DND-41 (cell line): Measurements from ENCODE around the gene MAD2L2.

Source experiments
- ATAC-seq: fragments of 200-7000 bp; cut with Tn5 transposase; 3 replicates; pipeline ENCODE4 v1.9.1; 2021; ENCODE audit warnings: low read depth; ENCODE audit not compliant: insufficient read depth
- DNase-seq: peaks from one replicate; pipeline ENCODE4 v3.0.0-alpha.2; 2020
- H2AFZ ChIP-seq: 2 replicates; pipeline ENCODE4 v1.6.0; 2012; ENCODE audit warnings: low read depth, low read length
- H3K27ac ChIP-seq: 2 replicates; pipeline ENCODE4 v1.5.1; 2012; ENCODE audit warnings: low read length, inconsistent platforms
- H3K27me3 ChIP-seq: fragments of 200-600 bp; sonication (generic); 2 replicates; pipeline ENCODE4 v1.6.0; 2012; ENCODE audit warnings: low read length, mild to moderate bottlenecking, inconsistent platforms; ENCODE audit not compliant: insufficient read depth, poor library complexity
- H3K36me3 ChIP-seq: 2 replicates; pipeline ENCODE4 v1.5.1; 2012; ENCODE audit warnings: low read length, inconsistent platforms; ENCODE audit not compliant: insufficient read depth
- H3K4me1 ChIP-seq: 2 replicates; pipeline ENCODE4 v1.5.1; 2012; ENCODE audit warnings: mild to moderate bottlenecking, low read length; ENCODE audit not compliant: insufficient read depth
- H3K4me2 ChIP-seq: 2 replicates; pipeline ENCODE4 v1.6.0; 2012; ENCODE audit warnings: mild to moderate bottlenecking, moderate library complexity, low read length, inconsistent platforms; ENCODE audit not compliant: insufficient read depth
- H3K4me3 ChIP-seq, 2 experiments: fragments of 200-600 bp in 1 of 2; shearing (Covaris generic) in 1 of 2; 2 replicates each; pipeline ENCODE4 v1.5.1; 2012 to 2016; ENCODE audit warnings: inconsistent platforms in 2 of 2, low read length in 2 of 2, mild to moderate bottlenecking in 2 of 2, low read depth in 1 of 2, moderate library complexity in 1 of 2
- H3K79me2 ChIP-seq: 2 replicates; pipeline ENCODE4 v1.6.0; 2012; ENCODE audit warnings: low read length, inconsistent platforms; ENCODE audit not compliant: insufficient read depth
- H3K9ac ChIP-seq: 2 replicates; pipeline ENCODE4 v1.6.0; 2012; ENCODE audit warnings: low read depth, mild to moderate bottlenecking, inconsistent platforms, low read length, moderate library complexity
- H3K9me3 ChIP-seq: 2 replicates; pipeline ENCODE4 v1.5.1; 2012; ENCODE audit warnings: low read length, moderate library complexity, mild to moderate bottlenecking, inconsistent platforms; ENCODE audit not compliant: insufficient read depth, severe bottlenecking
- H4K20me1 ChIP-seq: 2 replicates; pipeline ENCODE4 v1.6.0; 2012; ENCODE audit warnings: low read length; ENCODE audit not compliant: insufficient read depth
- EZH2 ChIP-seq: IDR thresholded peaks from 3 replicates; pipeline ENCODE4 v1.6.1; 2012; ENCODE audit warnings: borderline replicate concordance, low read depth, mild to moderate bottlenecking, moderate library complexity, low read length, inconsistent platforms; ENCODE audit not compliant: severe bottlenecking
- TF ChIP-seq, protein P1 (sequence below): IDR thresholded peaks from 2 replicates; pipeline ENCODE4 v1.5.1; 2012; ENCODE audit warnings: borderline replicate concordance, low read length, moderate library complexity, mild to moderate bottlenecking; ENCODE audit not compliant: poor library complexity, severe bottlenecking; ENCODE audit errors: extremely low read depth

The MAD2L2 gene

DNA sequence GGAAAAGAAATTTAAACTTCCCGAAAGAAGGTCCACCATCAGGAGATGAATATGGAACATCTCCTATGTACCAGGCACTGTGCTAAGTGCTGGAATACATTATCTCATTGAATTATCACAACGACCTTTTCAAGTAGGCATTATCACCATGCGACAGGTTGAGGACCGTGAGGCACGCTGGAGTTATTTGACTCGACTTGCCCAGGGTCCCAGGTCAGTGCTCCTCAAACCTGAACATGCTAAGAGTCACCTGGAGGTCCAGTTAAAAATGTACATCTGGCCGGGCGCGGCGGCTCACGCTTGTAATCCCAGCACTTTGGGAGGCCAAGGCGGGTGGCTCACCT lies 39.1 kb upstream of the MAD2L2 start:
- TF ChIP-seq EZH2, result no peak
- TF ChIP-seq, protein P1, sequence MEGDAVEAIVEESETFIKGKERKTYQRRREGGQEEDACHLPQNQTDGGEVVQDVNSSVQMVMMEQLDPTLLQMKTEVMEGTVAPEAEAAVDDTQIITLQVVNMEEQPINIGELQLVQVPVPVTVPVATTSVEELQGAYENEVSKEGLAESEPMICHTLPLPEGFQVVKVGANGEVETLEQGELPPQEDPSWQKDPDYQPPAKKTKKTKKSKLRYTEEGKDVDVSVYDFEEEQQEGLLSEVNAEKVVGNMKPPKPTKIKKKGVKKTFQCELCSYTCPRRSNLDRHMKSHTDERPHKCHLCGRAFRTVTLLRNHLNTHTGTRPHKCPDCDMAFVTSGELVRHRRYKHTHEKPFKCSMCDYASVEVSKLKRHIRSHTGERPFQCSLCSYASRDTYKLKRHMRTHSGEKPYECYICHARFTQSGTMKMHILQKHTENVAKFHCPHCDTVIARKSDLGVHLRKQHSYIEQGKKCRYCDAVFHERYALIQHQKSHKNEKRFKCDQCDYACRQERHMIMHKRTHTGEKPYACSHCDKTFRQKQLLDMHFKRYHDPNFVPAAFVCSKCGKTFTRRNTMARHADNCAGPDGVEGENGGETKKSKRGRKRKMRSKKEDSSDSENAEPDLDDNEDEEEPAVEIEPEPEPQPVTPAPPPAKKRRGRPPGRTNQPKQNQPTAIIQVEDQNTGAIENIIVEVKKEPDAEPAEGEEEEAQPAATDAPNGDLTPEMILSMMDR, result no peak
- H3K4me2 ChIP-seq, result peak overlapping the region; percentile 70
- ATAC-seq (no peak), DNase-seq (no peak)
- peak overlapping the region; percentile 65; the same call in 1 of the 2 replicates for H3K27ac ChIP-seq
- peak overlapping the region; percentile 55 for H3K9ac ChIP-seq
- no peaks in the 10 kb centered on the region for H3K9me3 ChIP-seq
- no peaks in the 10 kb centered on the region for H4K20me1 ChIP-seq
- peaks cover 14% of the 10 kb centered on the region for H3K4me1 ChIP-seq
- no peaks in the 10 kb centered on the region for H3K79me2 ChIP-seq
- peak overlapping the region; percentile 86 for H2AFZ ChIP-seq
- H3K36me3 ChIP-seq, result no peaks in the 10 kb centered on the region
- peak overlapping the region in 1 of 2 experiments; percentile 56; a peak in 2 of 4 replicates for H3K4me3 ChIP-seq
- H3K27me3 ChIP-seq, result no peaks in the 10 kb centered on the region

DNA sequence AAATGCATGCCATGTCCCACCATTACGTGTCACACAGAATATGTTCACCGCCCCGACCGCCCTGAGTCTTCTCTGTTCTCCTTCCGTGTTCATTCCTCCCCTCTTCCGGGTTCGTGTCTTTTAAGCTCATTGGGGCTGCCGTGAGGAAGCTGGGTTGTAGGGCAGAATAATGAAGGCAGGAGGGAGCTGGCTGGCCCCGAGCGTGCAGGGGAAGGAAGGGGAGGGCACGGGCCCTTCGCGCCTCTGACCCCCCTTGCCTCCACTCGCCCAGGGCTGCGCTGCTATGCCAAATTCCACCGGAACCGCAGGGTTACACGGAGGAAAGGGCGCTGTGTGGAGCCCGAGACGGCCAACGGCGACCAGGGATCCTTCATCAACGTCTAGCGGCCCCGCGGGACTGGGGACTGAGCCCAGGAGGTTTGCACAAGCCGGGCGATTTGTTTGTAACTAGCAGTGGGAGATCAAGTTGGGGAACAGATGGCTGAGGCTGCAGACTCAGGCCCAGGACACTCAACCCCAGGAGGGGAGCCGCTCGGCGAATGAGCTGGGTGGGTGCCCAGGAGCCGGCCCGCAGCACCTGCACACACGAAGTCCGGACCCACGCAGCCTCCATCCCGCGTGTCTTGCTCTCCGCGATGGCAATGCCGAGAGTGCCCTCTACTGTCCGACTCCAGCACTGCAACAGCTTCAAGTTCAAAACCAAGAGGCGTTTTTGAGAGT lies 38.5 kb upstream of the MAD2L2 start:
- peaks cover 14% of the 10 kb centered on the region for H3K4me1 ChIP-seq
- no peaks in the 10 kb centered on the region for H4K20me1 ChIP-seq
- peak overlapping the region; percentile 86 for H2AFZ ChIP-seq
- TF ChIP-seq, protein P1, result peak; percentile 98
- TF ChIP-seq EZH2, result no peak
- H3K79me2 ChIP-seq, result no peaks in the 10 kb centered on the region
- peak; percentile 91 for ATAC-seq
- no peaks in the 10 kb centered on the region for H3K27me3 ChIP-seq
- DNase-seq, result peak; percentile 82
- peak overlapping the region; percentile 55 for H3K9ac ChIP-seq
- H3K9me3 ChIP-seq, result no peaks in the 10 kb centered on the region
- H3K4me2 ChIP-seq, result peak overlapping the region; percentile 70
- H3K36me3 ChIP-seq, result no peaks in the 10 kb centered on the region
- H3K4me3 ChIP-seq, result peak overlapping the region; percentile 4 to 56; a peak in 3 of 4 replicates
- H3K27ac ChIP-seq, result peak overlapping the region; percentile 65

DNA sequence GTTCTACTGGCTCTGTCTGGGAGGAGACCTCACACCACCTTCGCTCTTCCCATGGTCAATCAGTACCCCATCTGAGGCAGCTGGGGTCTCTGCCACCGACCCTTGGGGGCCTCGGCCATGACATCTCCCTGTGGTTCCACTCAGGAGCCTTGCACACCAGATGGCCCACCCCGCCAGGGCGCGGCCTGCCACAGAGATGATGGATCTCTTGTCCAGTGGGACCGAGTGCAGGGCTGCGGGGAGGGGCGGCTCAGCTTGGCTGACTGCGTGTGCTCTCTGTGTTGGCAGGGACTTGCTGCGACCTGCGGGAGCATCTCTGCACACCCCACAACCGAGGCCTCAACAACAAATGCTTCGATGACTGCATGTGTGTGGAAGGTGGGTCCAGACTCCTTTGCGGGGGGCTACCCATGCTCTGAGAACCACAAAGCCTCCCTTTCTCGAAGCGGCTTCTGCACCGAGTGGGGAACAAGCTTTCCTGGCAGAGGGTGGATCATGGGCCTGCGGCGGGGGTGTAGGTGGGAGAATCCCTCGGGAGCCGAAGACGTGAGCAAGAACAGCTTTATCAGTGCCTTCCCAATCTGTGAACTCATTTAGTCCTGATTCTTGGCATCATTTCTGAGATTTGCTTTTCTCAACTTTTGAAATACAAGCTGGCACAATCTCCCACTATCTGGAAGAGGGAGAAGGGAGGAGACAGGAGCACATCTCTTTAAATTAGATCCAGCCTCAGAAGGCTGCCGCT lies 34.1 kb upstream of the MAD2L2 start:
- Histone ChIP-seq H4K20me1 (0 out of 2 replicates have a peak, but pooled peaks cover 4% of the 10 kb centered on the region), H2AFZ (no peak overlapping the region), H3K36me3 (no peaks in the 10 kb centered on the region), H3K4me1 (peaks cover 11% of the 10 kb centered on the region), H3K27ac (no peak overlapping the region), H3K9me3 (no peaks in the 10 kb centered on the region), H3K4me3 (no peak overlapping the region), H3K79me2 (no peaks in the 10 kb centered on the region), H3K27me3 (no peaks in the 10 kb centered on the region), H3K9ac (no peak overlapping the region), H3K4me2 (no peak overlapping the region)
- ATAC-seq (no peak), DNase-seq (no peak)
- TF ChIP-seq EZH2, result no peak

DNA sequence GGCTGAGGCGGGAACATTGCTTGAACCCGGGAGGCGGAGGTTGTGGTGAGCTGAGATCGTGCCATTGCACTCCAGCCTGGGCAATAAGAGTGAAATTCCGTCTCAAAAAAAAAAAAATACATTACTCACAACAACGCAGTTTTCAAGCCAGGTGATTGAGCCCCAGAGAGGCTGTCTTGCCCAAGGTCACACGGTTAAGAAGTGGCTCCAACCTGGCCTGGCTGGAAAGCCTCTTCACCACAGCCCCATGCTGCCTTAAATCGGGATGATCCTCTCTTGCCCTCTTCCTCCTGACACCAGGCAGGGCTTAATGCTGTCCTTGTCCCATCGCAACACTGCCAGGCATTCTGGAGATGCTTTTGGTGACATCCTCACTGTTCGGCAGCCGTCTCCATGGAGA lies 32.1 kb upstream of the MAD2L2 start:
- H3K27me3 ChIP-seq, result no peaks in the 10 kb centered on the region
- H2AFZ ChIP-seq, result no peak overlapping the region
- TF ChIP-seq EZH2, result no peak
- TF ChIP-seq, protein P1, result no peak
- H3K4me2 ChIP-seq, result no peak overlapping the region
- H3K36me3 ChIP-seq, result no peaks in the 10 kb centered on the region
- no peak overlapping the region for H3K4me3 ChIP-seq
- no peak overlapping the region for H3K27ac ChIP-seq
- H3K9ac ChIP-seq, result no peak overlapping the region
- 0 out of 2 replicates have a peak, but pooled peaks cover 4% of the 10 kb centered on the region for H4K20me1 ChIP-seq
- H3K9me3 ChIP-seq, result no peaks in the 10 kb centered on the region
- no peak for ATAC-seq
- no peaks in the 10 kb centered on the region for H3K79me2 ChIP-seq
- H3K4me1 ChIP-seq, result no peaks in the 10 kb centered on the region
- DNase-seq, result no peak
